ENCODE measurements around the gene ATP6AP1. TPM values are rescaled to one million over a fixed set of nuclear protein-coding genes. Genes with fewer than 3 reads are reported as not detected.
"Not testable (repeated sequence)": the region's sequence is repeated elsewhere in the genome, so short reads cannot be mapped to it uniquely, and the experiment has no call there.

The ATP6AP1 gene
- total and polyA plus RNA-seq, 3 donors from 2014 or later = 95.1 to 158 (median 119) TPM

GRCh38 chrX:154397888-154398667 is 30.4 kb upstream of the ATP6AP1 start, which contains the start of gene RPL10:
RPL10 (plus strand) TSS chrX:154398377; CDS start chrX:154398520, 143 bp downstream.
- Histone ChIP-seq H3K27ac (peak within 1 kb of the TSS; percentile 91 to 95), H3K36me3 (ENCODE audit: low read depth, missing control alignments) (no peaks in the 10 kb centered on the region), H3K4me3 (peak within 1 kb of the TSS; percentile 74 to 86), H3K27me3 (no peaks in the 10 kb centered on the region), H3K4me1 (no peaks in the 10 kb centered on the region), H3K9me3 (no peaks in the 10 kb centered on the region)
- peak; percentile 94 for DNase-seq
- TF ChIP-seq CTCF (IDR thresholded peaks at IDR 0.05) = no peak
- TF ChIP-seq POLR2A (IDR thresholded peaks at IDR 0.05) = peak; percentile 23
- 0% methylated on average over 14 to 19 of the region's 69 CpGs for WGBS, 2 donors
- intact Hi-C loops (cut with DNase I; ENCODE audit: low total_unique reads) = no loop called here

- H3K4me1 ChIP-seq = no peaks in the 10 kb centered on the region
Observed at GRCh38 chrX:154398668-154399526, 29.6 kb upstream of the ATP6AP1 start.

GRCh38 chrX:154399527-154400368 is 28.7 kb upstream of the ATP6AP1 start:
- H3K9me3 ChIP-seq = no peaks in the 10 kb centered on the region
- peak overlapping the region in 1 of 2 donors; percentile 86 for H3K4me3 ChIP-seq
- H3K27me3 ChIP-seq = no peaks in the 10 kb centered on the region
- no peaks in the 10 kb centered on the region for H3K4me1 ChIP-seq
- no peak for DNase-seq
- peak overlapping the region; percentile 91 to 95 for H3K27ac ChIP-seq
- 38 to 53% methylated on average over 5 to 14 of the region's 14 CpGs for WGBS, 2 donors
- intact Hi-C loops (cut with DNase I; ENCODE audit: low total_unique reads) = no loop called here
- H3K36me3 ChIP-seq (ENCODE audit: low read depth, missing control alignments) = no peaks in the 10 kb centered on the region
- no peak for TF ChIP-seq POLR2A (IDR thresholded peaks at IDR 0.05)
- no peak for TF ChIP-seq CTCF (IDR thresholded peaks at IDR 0.05)

More at GRCh38 chrX:154398668-154399526, 29.6 kb upstream of the ATP6AP1 start:
- H3K27me3 ChIP-seq = no peaks in the 10 kb centered on the region
- peak overlapping the region; percentile 74 to 86 for H3K4me3 ChIP-seq
- 1 to 2% methylated on average over 34 to 46 of the region's 49 CpGs for WGBS, 2 donors
- no peaks in the 10 kb centered on the region for H3K36me3 ChIP-seq (ENCODE audit: low read depth, missing control alignments)
- DNase-seq = peak; percentile 87
- no peak for TF ChIP-seq POLR2A (IDR thresholded peaks at IDR 0.05)
- TF ChIP-seq CTCF (IDR thresholded peaks at IDR 0.05) = peak; percentile 64 to 92 (median 85)
- peak overlapping the region; percentile 91 to 95 for H3K27ac ChIP-seq
- intact Hi-C loops (cut with DNase I; ENCODE audit: low total_unique reads) = no loop called here
- no peaks in the 10 kb centered on the region for H3K9me3 ChIP-seq

GRCh38 chrX:154400369-154400817 is 28.1 kb upstream of the ATP6AP1 start:
- H3K4me1 ChIP-seq; H3K27ac ChIP-seq; H3K9me3 ChIP-seq; intact Hi-C loops (cut with DNase I; ENCODE audit: low total_unique reads); H3K4me3 ChIP-seq; H3K36me3 ChIP-seq (ENCODE audit: low read depth, missing control alignments); DNase-seq; H3K27me3 ChIP-seq: not testable (repeated sequence)
- 50 to 63% methylated on average over 2 to 4 of the region's 6 CpGs for WGBS, 2 donors

Data from testis (tissue), 3 donors.